COLO668 (cell line): ENCODE results near the gene CCDC190.
"Not testable (repeated sequence)": the region's sequence is repeated elsewhere in the genome, so short reads cannot be mapped to it uniquely, and the experiment has no call there.

Source experiments
- DNase-seq: peaks from one replicate; lab custom pipeline; 2025; ENCODE audit not compliant: unreplicated experiment; lab: John Stamatoyannopoulos, UW

Gene CCDC190

DNA sequence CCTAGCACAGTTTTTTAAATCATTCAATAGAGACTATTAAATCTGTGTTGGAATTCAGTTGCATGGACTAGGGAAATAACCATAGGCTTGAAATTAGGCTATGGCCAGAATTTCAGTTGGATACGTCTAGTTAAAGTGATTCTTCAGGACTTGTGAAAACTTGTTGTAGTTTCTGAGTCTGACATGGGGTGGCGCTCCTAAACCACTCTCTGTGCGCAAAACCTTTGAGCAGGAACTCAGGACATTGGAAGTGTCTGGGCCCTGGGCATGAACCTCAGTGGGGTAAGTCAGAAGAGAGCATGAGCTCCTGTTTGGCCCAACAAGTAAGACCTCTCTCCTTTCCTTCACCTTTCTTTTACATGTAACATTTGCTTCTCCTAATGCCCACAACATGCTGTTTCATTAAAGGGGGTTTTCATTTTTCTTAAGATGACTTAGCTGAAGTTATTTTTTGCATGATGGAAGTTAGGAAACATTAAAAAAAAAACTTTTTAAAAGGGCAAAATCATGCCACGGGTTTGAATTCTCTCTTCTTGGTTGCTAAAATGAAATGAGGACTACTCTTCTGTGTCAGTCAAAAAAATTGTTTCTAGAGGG lies 17.1 kb upstream of the CCDC190 start:
- peak; percentile 77 for DNase-seq

DNA sequence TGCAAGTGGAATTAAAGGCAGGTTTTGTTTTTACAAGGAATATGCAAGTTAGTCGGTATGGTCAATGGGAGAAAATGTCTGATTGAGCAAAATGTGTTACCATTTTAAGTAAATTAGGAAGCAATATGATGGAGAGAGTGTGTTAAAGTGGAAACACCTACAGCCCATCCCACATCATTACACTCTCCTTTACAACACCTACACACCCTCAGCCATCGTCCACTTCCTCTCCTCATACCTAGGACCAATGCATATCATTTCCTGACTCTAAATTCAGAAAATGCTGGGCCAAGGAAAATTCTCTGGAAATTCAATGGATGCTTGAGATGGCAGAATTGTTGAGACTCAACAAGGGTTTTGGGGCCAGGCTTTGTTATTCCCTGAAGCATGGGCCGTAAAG lies 16.4 kb upstream of the CCDC190 start:
- no peak for DNase-seq

DNA sequence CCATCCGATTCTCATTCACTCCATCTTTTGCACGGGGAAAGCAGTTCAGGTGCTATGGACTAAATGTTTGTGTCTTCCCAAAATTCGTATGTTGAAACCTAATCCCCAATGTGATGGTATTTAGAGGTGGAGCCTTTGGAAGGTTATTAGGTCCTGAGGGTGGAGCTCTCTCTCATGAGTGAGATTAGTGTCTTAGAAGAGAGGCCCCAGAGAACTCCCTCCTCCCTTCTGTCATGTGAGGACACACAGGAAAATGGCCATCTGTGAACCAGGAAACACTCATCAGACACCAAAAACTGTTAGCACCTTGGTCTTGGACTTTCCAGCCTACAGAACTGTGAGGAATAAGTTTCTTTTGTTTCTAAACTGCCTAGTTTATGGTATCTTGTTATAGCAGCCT lies 15.8 kb upstream of the CCDC190 start:
- DNase-seq = no peak

DNA sequence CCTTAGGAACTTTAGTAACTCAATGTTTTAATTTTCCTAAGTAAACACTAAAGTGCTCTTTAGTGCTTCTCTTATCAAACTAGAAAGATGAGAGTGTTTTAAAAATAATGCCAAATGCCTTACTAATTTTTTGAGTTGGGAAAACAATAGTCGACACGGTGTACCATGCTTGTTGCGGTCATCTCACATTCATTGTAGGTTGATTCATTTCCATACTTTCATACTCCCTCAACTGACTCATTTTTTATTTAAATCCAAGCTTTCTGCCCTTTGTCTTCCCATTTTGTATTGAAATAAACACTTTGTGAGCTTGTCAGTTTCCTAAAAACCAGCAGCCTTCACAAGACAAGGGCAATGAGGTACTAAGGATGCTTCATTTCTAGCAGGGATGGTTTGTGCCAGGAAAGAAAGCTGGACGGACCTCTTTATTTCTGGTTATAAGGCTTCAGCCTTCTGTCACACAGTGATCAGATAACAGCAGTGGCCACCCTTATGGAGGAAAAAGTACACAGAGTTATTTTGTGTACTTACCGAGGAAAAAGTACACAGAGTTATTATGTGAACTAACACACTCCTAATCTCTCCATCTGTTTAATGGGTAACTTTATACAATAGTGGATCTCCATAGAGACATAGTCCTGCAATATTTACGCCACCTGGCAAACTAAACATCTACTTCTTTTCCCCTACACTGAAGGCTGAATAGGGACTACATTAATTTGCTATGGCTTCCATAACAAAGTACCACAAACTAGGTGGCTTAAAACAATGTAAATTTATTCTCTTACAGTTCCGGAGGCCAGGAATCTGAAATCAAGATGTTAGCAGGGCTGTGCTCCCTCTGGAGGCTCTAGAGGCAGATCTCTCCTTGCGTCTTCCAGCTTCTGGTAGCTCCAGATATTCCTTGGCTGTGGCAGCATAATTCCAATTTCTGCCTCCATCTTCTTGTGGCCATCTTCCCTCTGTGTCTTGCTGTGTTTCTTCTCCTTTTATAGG lies 13.0 kb upstream of the CCDC190 start:
- peak; percentile 46 for DNase-seq

GRCh38 chr1:162872981-162873380 lies 12.0 kb upstream of the CCDC190 start:
- DNase-seq = no peak

GRCh38 chr1:162871417-162871816 lies 10.4 kb upstream of the CCDC190 start:
- not testable (repeated sequence) for DNase-seq

- no peak for DNase-seq
Observed at GRCh38 chr1:162868972-162869371, 8.0 kb upstream of the CCDC190 start.

DNA sequence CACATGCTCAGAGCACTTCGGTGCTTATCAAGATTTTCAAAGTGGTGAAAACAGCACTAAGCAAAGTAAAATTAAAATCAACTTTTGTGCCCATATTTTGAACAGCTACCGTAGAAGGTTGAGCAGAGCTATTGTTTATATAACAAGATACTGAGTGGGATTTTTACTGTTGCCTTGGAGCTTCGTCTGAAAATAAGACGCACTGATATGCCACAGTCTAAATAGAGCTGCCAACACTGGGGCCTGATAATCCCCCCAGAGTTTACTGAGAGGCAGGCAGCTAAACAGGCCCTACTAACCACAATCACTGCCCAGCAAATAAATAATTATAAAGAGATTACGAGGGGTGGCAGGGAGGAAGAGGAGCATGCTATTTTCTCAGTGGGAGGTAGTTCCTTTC lies 650 bp upstream of the CCDC190 start:
- no peak for DNase-seq

- no peak for DNase-seq
Observed at GRCh38 chr1:162859191-162859590, 1.8 kb downstream of the CCDC190 start.

DNA sequence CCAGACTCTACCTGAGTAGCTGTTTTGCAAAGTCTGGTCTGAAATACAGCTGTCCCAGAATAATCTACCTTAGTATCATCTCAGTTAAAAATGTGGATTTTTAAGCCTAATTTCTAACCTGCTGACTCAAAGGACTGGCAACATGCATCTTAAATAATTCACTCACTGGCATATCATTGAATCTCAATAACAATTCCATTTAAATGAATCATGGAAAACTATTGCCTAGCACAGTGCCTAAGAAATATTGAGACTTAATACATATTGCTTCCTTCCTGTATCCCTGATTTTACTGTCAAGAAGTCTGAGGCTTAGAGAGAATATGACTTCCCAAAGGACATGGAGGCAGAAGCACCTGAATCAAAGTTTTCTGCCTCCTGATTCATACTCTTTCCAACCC lies 3.1 kb downstream of the CCDC190 start:
- DNase-seq = no peak

- DNase-seq = no peak
Observed at GRCh38 chr1:162856260-162856659, 4.7 kb downstream of the CCDC190 start.

GRCh38 chr1:162855461-162856150 lies 5.4 kb downstream of the CCDC190 start:
- DNase-seq = no peak

GRCh38 chr1:162854245-162854882 lies 6.6 kb downstream of the CCDC190 start:
- peak; percentile 84 for DNase-seq

- no peak for DNase-seq
Observed at GRCh38 chr1:162851341-162851740, 9.6 kb downstream of the CCDC190 start.

GRCh38 chr1:162849711-162850110 lies 11.3 kb downstream of the CCDC190 start:
- no peak for DNase-seq

DNA sequence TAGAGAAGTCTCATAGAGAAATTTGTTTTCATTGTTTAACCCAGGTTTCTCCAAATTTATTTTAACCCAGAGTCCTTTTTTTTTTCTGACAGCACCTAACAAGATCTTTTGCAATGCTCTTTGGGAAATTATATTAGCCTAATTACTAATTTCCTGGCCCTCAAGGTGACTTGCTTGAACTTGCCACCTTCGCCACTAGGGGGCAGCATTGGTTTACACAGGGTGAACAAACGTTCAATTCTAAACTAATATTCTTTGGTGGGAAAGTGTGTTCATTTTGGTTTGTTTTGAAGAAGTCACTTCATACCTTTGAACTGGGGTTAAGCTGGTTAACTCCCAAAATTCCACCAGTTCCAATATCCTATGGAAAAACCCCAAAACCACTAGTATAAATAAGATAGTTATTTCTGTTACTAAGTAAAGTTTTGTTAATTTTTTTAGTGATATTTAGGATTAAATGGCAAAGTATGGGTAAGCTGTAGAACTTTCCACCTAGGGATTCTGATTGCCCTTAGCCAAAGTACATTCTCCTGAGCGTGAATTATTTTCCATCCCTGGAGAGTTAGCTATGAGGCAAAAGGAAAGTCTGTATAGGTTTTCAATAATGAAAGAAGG lies 13.0 kb downstream of the CCDC190 start:
- DNase-seq = peak; percentile 83

- no peak for DNase-seq
Observed at GRCh38 chr1:162846256-162847212, 14.4 kb downstream of the CCDC190 start.

DNA sequence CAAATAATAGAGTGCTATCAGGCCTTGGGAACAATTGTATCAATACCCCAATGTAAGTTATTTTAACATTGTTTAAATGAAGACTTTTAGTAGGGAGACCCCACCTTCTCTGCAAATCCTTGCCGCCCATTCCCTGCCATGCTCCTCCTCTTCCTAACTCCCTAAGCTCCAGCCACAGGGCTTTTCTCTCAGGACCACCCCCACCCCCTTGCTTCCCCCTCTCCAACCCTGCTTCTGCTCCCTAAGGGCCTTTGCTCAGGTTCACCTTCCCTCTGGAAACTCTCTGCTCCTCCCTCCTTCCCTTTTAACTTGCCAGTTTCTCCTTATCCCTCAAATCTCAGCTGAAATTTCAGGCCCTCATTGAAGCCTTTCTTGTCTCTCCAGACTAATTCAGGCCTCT lies 16.8 kb downstream of the CCDC190 start:
- DNase-seq = no peak

GRCh38 chr1:162840250-162840839 lies 20.6 kb downstream of the CCDC190 start:
- DNase-seq = no peak
